Measurements from ENCODE around the gene NKAP.

DNA sequence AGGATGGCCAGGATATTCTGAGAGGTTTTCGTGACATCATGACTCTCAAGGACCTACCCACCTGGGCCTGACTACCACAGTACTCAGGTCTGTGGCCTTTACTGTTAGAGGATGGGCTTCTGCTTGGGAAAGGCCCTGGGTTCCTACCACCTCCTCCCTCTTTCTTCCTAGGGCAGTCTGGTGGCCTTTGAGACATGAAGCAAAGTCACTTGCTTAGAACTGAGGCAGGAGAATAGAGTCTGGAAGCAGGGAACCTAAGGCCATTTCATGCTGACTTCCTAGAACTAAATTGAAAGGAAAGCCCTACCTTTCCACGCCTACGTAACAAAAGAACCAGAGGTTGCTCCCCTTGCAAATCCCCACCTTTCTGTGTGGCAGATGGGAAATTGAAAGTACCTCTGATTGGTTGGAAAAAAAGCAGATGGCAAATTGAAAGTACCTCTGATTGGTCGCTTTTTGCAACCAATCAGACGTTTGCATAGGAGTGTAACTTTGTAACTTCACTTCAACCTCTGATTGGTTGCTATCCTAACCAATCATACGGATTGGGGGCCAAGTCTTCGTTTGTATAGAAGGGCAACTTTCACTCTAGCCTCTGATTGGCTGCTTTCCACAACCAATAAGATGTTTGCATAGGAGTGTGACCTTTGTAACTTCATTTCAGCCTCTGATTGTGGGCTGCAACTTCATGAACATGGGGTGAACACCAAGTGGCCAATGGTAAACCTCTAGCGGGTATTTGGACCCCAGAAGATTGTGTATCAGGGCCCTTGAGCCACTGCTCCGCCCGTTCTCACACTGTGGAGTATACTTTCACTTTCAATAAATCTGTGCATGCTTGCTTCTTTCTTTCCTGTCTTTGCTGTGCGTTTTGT lies 57.8 kb downstream of the NKAP start:
- no peak for TF ChIP-seq POLR2AphosphoS5 (IDR thresholded peaks at IDR 0.05; ENCODE audit: low read depth)
- TF ChIP-seq EZH2 (IDR thresholded peaks at IDR 0.05; ENCODE audit: low read depth, unreplicated experiment): no peak
- TF ChIP-seq, protein P1, sequence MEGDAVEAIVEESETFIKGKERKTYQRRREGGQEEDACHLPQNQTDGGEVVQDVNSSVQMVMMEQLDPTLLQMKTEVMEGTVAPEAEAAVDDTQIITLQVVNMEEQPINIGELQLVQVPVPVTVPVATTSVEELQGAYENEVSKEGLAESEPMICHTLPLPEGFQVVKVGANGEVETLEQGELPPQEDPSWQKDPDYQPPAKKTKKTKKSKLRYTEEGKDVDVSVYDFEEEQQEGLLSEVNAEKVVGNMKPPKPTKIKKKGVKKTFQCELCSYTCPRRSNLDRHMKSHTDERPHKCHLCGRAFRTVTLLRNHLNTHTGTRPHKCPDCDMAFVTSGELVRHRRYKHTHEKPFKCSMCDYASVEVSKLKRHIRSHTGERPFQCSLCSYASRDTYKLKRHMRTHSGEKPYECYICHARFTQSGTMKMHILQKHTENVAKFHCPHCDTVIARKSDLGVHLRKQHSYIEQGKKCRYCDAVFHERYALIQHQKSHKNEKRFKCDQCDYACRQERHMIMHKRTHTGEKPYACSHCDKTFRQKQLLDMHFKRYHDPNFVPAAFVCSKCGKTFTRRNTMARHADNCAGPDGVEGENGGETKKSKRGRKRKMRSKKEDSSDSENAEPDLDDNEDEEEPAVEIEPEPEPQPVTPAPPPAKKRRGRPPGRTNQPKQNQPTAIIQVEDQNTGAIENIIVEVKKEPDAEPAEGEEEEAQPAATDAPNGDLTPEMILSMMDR (conservative IDR thresholded peaks at IDR 0.05; ENCODE audit: low read depth in 2 of 2): no peak
- TF ChIP-seq, protein P2, sequence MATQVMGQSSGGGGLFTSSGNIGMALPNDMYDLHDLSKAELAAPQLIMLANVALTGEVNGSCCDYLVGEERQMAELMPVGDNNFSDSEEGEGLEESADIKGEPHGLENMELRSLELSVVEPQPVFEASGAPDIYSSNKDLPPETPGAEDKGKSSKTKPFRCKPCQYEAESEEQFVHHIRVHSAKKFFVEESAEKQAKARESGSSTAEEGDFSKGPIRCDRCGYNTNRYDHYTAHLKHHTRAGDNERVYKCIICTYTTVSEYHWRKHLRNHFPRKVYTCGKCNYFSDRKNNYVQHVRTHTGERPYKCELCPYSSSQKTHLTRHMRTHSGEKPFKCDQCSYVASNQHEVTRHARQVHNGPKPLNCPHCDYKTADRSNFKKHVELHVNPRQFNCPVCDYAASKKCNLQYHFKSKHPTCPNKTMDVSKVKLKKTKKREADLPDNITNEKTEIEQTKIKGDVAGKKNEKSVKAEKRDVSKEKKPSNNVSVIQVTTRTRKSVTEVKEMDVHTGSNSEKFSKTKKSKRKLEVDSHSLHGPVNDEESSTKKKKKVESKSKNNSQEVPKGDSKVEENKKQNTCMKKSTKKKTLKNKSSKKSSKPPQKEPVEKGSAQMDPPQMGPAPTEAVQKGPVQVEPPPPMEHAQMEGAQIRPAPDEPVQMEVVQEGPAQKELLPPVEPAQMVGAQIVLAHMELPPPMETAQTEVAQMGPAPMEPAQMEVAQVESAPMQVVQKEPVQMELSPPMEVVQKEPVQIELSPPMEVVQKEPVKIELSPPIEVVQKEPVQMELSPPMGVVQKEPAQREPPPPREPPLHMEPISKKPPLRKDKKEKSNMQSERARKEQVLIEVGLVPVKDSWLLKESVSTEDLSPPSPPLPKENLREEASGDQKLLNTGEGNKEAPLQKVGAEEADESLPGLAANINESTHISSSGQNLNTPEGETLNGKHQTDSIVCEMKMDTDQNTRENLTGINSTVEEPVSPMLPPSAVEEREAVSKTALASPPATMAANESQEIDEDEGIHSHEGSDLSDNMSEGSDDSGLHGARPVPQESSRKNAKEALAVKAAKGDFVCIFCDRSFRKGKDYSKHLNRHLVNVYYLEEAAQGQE (IDR thresholded peaks at IDR 0.05; ENCODE audit: unreplicated experiment): no peak
- TF ChIP-seq, protein P3, sequence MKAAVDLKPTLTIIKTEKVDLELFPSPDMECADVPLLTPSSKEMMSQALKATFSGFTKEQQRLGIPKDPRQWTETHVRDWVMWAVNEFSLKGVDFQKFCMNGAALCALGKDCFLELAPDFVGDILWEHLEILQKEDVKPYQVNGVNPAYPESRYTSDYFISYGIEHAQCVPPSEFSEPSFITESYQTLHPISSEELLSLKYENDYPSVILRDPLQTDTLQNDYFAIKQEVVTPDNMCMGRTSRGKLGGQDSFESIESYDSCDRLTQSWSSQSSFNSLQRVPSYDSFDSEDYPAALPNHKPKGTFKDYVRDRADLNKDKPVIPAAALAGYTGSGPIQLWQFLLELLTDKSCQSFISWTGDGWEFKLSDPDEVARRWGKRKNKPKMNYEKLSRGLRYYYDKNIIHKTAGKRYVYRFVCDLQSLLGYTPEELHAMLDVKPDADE (IDR thresholded peaks at IDR 0.05): no peak
- no peak for TF ChIP-seq EZH2phosphoT487 (IDR thresholded peaks at IDR 0.05; ENCODE audit: unreplicated experiment)
- TF ChIP-seq JUNB (IDR thresholded peaks at IDR 0.05; ENCODE audit: unreplicated experiment): no peak
- no peak for TF ChIP-seq ZNF331 (CRISPR knock-in tag; IDR thresholded peaks at IDR 0.05; ENCODE audit: low read depth)
- TF ChIP-seq STAT1 (IDR thresholded peaks at IDR 0.05; ENCODE audit: unreplicated experiment): no peak
- no peak for TF ChIP-seq CREB1 (CRISPR knock-in tag; IDR thresholded peaks at IDR 0.05; ENCODE audit: low read depth)
- no peak for TF ChIP-seq ZNF114 (CRISPR knock-in tag; IDR thresholded peaks at IDR 0.05)
- TF ChIP-seq, protein P4, sequence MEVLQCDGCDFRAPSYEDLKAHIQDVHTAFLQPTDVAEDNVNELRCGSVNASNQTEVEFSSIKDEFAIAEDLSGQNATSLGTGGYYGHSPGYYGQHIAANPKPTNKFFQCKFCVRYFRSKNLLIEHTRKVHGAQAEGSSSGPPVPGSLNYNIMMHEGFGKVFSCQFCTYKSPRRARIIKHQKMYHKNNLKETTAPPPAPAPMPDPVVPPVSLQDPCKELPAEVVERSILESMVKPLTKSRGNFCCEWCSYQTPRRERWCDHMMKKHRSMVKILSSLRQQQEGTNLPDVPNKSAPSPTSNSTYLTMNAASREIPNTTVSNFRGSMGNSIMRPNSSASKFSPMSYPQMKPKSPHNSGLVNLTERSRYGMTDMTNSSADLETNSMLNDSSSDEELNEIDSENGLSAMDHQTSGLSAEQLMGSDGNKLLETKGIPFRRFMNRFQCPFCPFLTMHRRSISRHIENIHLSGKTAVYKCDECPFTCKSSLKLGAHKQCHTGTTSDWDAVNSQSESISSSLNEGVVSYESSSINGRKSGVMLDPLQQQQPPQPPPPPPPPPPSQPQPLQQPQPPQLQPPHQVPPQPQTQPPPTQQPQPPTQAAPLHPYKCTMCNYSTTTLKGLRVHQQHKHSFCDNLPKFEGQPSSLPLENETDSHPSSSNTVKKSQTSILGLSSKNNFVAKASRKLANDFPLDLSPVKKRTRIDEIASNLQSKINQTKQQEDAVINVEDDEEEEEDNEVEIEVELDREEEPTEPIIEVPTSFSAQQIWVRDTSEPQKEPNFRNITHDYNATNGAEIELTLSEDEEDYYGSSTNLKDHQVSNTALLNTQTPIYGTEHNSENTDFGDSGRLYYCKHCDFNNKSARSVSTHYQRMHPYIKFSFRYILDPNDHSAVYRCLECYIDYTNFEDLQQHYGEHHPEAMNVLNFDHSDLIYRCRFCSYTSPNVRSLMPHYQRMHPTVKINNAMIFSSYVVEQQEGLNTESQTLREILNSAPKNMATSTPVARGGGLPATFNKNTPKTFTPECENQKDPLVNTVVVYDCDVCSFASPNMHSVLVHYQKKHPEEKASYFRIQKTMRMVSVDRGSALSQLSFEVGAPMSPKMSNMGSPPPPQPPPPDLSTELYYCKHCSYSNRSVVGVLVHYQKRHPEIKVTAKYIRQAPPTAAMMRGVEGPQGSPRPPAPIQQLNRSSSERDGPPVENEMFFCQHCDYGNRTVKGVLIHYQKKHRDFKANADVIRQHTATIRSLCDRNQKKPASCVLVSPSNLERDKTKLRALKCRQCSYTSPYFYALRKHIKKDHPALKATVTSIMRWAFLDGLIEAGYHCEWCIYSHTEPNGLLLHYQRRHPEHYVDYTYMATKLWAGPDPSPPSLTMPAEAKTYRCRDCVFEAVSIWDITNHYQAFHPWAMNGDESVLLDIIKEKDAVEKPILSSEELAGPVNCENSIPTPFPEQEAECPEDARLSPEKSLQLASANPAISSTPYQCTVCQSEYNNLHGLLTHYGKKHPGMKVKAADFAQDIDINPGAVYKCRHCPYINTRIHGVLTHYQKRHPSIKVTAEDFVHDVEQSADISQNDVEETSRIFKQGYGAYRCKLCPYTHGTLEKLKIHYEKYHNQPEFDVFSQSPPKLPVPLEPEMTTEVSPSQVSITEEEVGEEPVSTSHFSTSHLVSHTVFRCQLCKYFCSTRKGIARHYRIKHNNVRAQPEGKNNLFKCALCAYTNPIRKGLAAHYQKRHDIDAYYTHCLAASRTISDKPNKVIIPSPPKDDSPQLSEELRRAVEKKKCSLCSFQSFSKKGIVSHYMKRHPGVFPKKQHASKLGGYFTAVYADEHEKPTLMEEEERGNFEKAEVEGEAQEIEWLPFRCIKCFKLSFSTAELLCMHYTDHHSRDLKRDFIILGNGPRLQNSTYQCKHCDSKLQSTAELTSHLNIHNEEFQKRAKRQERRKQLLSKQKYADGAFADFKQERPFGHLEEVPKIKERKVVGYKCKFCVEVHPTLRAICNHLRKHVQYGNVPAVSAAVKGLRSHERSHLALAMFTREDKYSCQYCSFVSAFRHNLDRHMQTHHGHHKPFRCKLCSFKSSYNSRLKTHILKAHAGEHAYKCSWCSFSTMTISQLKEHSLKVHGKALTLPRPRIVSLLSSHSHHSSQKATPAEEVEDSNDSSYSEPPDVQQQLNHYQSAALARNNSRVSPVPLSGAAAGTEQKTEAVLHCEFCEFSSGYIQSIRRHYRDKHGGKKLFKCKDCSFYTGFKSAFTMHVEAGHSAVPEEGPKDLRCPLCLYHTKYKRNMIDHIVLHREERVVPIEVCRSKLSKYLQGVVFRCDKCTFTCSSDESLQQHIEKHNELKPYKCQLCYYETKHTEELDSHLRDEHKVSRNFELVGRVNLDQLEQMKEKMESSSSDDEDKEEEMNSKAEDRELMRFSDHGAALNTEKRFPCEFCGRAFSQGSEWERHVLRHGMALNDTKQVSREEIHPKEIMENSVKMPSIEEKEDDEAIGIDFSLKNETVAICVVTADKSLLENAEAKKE (CRISPR knock-in tag; IDR thresholded peaks at IDR 0.05): no peak
- no peak for TF ChIP-seq NANOG (IDR thresholded peaks at IDR 0.05; ENCODE audit: borderline replicate concordance)

Data from GM23338 (cell line).